GM19025 (cell line): ENCODE data around the gene PITPNC1.
"Not testable (repeated sequence)": the region's sequence is repeated elsewhere in the genome, so short reads cannot be mapped to it uniquely, and the experiment has no call there.

ENCODE experiments used
- ATAC-seq: cut with Tn5 transposase; IDR thresholded peaks from one replicate; pipeline ENCODE4 v1.9.1; 2021; ENCODE audit warnings: mild to moderate bottlenecking, low read depth, moderate library complexity; ENCODE audit not compliant: unreplicated experiment

Gene PITPNC1

GRCh38 chr17:67366193-67367157, 10.6 kb upstream of the PITPNC1 start, which contains the start of gene PSMD12:
PSMD12 (minus strand) TSS chr17:67366577; CDS start chr17:67366519, 58 bp downstream.
- peak; percentile 73 for ATAC-seq

GRCh38 chr17:67369676-67370075, 7.4 kb upstream of the PITPNC1 start:
- no peak for ATAC-seq

- ATAC-seq, result no peak
These were observed 4.3 kb upstream of the PITPNC1 start for GRCh38 chr17:67372751-67373150.

DNA sequence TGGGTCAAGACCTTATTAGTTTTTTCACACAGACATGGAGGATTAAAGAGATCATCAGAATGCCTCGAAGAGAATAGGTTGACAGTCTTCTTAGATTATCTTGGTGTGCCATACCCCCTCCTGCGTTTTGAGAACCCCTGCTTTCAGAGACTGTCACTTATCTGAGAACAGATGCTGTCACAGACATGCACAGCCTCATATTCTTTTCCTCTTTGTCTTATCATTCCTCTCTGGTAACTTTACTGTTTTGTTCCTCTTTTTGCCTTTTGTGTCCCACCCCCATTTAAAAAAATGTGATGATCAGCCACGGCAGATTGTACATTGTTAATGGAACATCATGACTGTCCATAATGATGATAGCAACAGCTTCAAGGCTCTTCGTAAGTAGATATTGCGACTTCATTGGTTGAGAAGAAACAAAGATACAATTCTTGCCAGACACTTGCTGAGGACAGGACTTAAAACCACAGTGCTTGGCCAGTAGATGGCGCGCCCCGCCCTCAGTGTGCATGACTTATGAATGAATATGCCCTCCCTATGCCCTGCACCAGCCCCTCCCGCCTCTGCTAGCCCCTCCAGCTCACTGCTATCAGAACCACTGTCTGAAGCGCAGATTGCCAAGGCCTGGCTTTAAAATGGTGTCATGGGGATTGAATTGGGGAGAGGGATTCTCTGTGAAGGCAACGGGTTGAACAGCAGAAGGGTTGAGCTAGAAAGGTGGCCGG, 2.6 kb upstream of the PITPNC1 start:
- ATAC-seq, result no peak

- ATAC-seq, result no peak
These were observed 2.0 kb upstream of the PITPNC1 start for GRCh38 chr17:67375054-67375427.

DNA sequence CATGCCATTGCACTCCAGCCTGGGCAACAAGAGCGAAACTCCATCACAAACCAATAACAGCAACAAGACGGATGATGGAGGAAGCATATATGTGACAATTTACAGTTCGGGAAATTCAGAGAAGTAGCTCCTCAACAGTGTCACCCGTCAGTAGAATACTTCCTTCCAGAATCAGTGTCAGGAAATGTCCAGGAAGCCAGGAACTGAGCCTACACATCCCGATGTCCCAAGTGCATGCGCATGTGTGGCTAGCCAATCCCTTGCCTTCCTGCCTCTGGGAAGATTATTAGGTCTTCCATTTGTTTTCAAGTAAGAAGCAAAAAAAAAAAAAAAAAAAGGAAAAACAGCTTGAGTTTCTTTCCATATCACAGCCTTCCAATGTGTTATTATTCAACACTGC, 1.4 kb upstream of the PITPNC1 start:
- no peak for ATAC-seq

DNA sequence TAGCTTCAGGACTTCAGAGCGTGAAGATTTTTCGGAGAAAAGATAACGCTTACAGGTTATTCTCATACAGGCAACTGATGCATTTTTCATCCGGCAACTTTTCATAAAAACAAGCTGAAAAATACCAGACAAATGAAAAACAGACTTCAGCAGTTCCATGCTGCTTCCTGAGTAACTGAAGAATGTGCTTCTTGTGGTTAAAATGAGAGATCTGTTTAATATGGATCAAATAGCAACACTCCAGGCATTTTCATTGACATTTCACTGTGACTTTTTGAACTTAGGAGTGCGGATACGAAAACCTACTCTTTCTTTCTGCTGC, 705 bp upstream of the PITPNC1 start:
- no peak for ATAC-seq

GRCh38 chr17:67377488-67378453, 690 bp downstream of the PITPNC1 start:
- ATAC-seq, result peak; percentile 14

DNA sequence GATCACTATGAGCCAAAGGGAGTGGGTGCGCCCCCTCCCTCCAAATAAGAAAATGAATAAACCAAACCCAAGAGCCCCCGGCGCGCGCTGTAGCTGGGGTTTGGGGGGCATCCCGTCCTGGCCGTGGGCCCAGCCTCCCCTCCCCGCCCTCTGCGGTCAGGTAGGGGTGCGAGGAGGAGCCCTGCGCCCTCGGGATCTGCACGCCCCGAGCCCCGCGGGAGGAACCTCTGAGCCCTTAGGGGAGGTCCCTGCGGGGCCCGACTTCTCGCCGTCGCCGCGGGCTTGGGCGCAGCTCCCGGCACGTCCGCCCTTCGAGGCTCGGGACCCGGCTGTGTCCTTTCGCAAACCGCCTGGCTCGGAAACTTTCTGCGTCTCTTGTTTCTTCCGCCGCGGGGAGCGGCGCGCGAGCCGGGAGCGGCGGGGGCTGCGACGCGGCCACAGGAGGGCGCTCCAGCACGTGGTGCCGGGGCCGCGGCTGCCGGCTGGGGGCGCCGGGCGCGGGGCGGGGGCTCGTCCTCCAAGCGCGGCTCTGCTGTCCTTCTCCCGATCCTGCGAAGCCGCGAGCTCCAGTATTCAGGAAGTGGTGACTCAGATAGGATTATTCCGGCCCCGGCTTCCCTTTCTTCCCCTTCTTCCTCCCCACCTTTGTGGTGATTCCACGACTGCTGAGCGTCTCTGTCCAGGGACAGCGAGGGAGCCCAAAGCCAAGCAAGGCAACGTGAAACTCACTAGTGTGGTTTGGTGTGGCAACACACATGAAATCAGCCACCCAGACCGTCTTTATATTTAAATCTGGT, 1.6 kb downstream of the PITPNC1 start:
- ATAC-seq, result peak; percentile 29

GRCh38 chr17:67379251-67379630, 2.2 kb downstream of the PITPNC1 start:
- no peak for ATAC-seq

- no peak for ATAC-seq
These were observed 4.8 kb downstream of the PITPNC1 start for GRCh38 chr17:67381929-67382257.

DNA sequence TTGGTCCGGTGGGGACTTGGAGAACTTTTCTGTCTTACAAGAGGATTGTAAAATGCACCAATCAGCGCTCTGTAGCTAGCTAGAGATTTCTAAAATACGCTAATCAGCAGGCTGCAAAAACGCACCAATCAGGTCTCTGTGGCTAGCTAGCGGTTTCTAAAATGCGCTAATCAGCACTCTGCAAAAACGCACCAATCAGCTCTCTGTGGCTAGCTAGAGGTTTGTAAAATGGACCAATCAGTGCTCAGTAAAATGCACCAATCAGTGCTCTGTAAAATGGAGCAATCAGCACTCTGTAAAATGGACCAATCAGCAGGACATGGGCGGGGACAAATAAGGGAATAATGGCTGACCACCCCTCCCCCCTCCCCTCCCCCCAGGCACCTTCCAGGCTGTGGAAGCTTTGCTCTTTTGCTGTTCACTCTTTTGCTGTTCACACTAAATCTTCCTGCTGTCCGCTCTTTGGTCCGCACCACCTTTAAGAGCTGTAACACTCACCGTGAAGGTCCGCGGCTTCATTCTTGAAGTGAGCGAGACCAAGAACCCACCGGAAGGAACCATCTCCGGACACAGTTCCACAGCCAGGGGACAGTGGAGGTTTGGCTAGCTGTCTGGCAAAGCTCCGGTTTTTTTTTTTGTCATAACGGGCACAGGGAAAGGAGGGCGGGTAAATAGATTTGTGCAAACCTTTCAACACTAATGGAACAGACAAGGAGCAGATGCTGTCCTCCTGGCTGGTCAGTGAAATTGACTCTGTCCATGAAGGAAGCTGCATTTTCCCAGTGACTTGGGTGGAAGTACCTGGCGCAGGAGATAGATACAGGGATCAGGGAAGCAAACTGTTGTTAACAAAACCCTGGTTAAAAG, 8.3 kb downstream of the PITPNC1 start:
- no peak for ATAC-seq

- no peak for ATAC-seq
These were observed 10.0 kb downstream of the PITPNC1 start for GRCh38 chr17:67386965-67387551.

GRCh38 chr17:67388536-67388935, 11.5 kb downstream of the PITPNC1 start:
- not testable (repeated sequence) for ATAC-seq

- no peak for ATAC-seq
These were observed 11.9 kb downstream of the PITPNC1 start for GRCh38 chr17:67388986-67389385.

- no peak for ATAC-seq
These were observed 13.0 kb downstream of the PITPNC1 start for GRCh38 chr17:67390006-67390645.

GRCh38 chr17:67390646-67391361, 13.7 kb downstream of the PITPNC1 start:
- peak; percentile 98 for ATAC-seq
